GM12878 (cell line): ENCODE data around the gene GJA4. TPM values are rescaled to one million over a fixed set of nuclear protein-coding genes. Genes with fewer than 3 reads are reported as not detected.

ENCODE experiments used
- BACH1 ChIP-seq: fragments of 450-650 bp; IDR thresholded peaks from 2 replicates; pipeline ENCODE4 v1.6.1; 2017; ENCODE audit warnings: mild to moderate bottlenecking, borderline replicate concordance
- ETV6 ChIP-seq, 2 experiments: fragments of 450-650 bp in 1 of 2; IDR thresholded peaks in 1 of 2; conservative IDR thresholded peaks in 1 of 2; 2 replicates each; pipeline ENCODE4 v1.6.1; 2014; ENCODE audit warnings: antibody characterized with exemption in 1 of 2, borderline replicate concordance in 1 of 2, low read depth in 1 of 2, mild to moderate bottlenecking in 1 of 2, moderate library complexity in 1 of 2
- FOS ChIP-seq: IDR thresholded peaks from 3 replicates; pipeline ENCODE4 v1.6.1; 2011; ENCODE audit warnings: borderline replicate concordance; ENCODE audit not compliant: insufficient read length; ENCODE audit errors: extremely low read depth
- MLLT1 ChIP-seq: fragments of 450-650 bp; IDR thresholded peaks from 2 replicates; pipeline ENCODE4 v1.6.1; 2016; ENCODE audit warnings: mild to moderate bottlenecking
- MTA3 ChIP-seq: IDR thresholded peaks from 2 replicates; pipeline ENCODE4 v1.6.1; 2012; ENCODE audit warnings: low read length, inconsistent platforms, borderline replicate concordance
- PML ChIP-seq: IDR thresholded peaks from 2 replicates; pipeline ENCODE4 v1.6.1; 2012; ENCODE audit warnings: low read length, inconsistent platforms
- RAD51 ChIP-seq: fragments of 450-650 bp; IDR thresholded peaks from 2 replicates; pipeline ENCODE4 v1.6.1; 2016; ENCODE audit warnings: moderate library complexity, mild to moderate bottlenecking, inconsistent platforms
- RCOR1 ChIP-seq: conservative IDR thresholded peaks from 2 replicates; pipeline ENCODE4 v1.6.1; 2012; ENCODE audit warnings: low read depth, low read length, improper control_type of control experiment
- RUNX3 ChIP-seq: IDR thresholded peaks from 2 replicates; pipeline ENCODE4 v1.6.1; 2012; ENCODE audit warnings: low read length, inconsistent platforms
- SMAD1 ChIP-seq: fragments of 450-650 bp; IDR thresholded peaks from 2 replicates; pipeline ENCODE4 v1.6.1; 2018; ENCODE audit warnings: mild to moderate bottlenecking, low read depth; ENCODE audit not compliant: partially characterized antibody
- polyA plus RNA-seq, 11 experiments: library from polyadenylated mRNA; depleted of rRNA in 4 of 11; unstranded in 6 of 11; stranded (reverse) in 5 of 11; fragments of >200 nt; fragmentation: Nextera tagmentation in 4 of 11; fragmentation: Illumina TruSeq in 1 of 11; extraction: Ambion mirVana in 4 of 11; extraction: Trizol in 1 of 11; gene quantifications; 1 replicate in 1 of 11; 2 replicates in 10 of 11; pipeline versions ENCODE4 v1.2.1 to v1.2.3, GENCODE V29; 2011 to 2016; ENCODE audit warnings: inconsistent platforms in 2 of 11, missing spikeins in 2 of 11, low read depth in 1 of 11
- total RNA-seq, 4 experiments: library from RNA; depleted of rRNA in 3 of 4; stranded (reverse); fragments of >200 nt in 3 of 4; fragmentation: Illumina TruSeq in 1 of 4; extraction: Trizol in 1 of 4; gene quantifications; 2 replicates each; pipeline versions ENCODE4 v1.2.1 to v1.2.3, GENCODE V29; 2013 to 2021
- TF ChIP-seq, protein P1 (sequence below): fragments of 450-650 bp; formaldehyde crosslinking; IDR thresholded peaks from 2 replicates; pipeline ENCODE4 v1.4.0; 2020; ENCODE audit warnings: mild to moderate bottlenecking, moderate library complexity

Gene GJA4
- total and polyA plus RNA-seq, 10 of the 15 experiments (the other 5 are each of a cell fraction or from before 2014, with no cell fraction given), result 0.09 to 0.18 TPM; not detected in 8

- TF ChIP-seq FOS, result no peak
- TF ChIP-seq RCOR1, result no peak
- no peak for TF ChIP-seq BACH1
- no peak for TF ChIP-seq MTA3
- no peak for TF ChIP-seq SMAD1
- no peak for TF ChIP-seq RAD51
- TF ChIP-seq, protein P1, sequence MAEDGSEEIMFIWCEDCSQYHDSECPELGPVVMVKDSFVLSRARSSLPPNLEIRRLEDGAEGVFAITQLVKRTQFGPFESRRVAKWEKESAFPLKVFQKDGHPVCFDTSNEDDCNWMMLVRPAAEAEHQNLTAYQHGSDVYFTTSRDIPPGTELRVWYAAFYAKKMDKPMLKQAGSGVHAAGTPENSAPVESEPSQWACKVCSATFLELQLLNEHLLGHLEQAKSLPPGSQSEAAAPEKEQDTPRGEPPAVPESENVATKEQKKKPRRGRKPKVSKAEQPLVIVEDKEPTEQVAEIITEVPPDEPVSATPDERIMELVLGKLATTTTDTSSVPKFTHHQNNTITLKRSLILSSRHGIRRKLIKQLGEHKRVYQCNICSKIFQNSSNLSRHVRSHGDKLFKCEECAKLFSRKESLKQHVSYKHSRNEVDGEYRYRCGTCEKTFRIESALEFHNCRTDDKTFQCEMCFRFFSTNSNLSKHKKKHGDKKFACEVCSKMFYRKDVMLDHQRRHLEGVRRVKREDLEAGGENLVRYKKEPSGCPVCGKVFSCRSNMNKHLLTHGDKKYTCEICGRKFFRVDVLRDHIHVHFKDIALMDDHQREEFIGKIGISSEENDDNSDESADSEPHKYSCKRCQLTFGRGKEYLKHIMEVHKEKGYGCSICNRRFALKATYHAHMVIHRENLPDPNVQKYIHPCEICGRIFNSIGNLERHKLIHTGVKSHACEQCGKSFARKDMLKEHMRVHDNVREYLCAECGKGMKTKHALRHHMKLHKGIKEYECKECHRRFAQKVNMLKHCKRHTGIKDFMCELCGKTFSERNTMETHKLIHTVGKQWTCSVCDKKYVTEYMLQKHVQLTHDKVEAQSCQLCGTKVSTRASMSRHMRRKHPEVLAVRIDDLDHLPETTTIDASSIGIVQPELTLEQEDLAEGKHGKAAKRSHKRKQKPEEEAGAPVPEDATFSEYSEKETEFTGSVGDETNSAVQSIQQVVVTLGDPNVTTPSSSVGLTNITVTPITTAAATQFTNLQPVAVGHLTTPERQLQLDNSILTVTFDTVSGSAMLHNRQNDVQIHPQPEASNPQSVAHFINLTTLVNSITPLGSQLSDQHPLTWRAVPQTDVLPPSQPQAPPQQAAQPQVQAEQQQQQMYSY (CRISPR knock-in tag), result no peak
- no peak for TF ChIP-seq MLLT1
- TF ChIP-seq ETV6 (conservative IDR thresholded peaks at IDR 0.05 in 1 of 2, IDR thresholded peaks at IDR 0.05 in 1 of 2; ENCODE audit: borderline replicate concordance in 1 of 2, low read depth in 1 of 2), result no peak
- TF ChIP-seq RUNX3, result no peak
- no peak for TF ChIP-seq PML
- TF ChIP-seq, all 136 proteins: peak for 0
Observed at GRCh38 chr1:34803770-34804169, 11.0 kb downstream of the GJA4 start (continued).
